A673 (cell line): ENCODE data around the gene KDM8.

Source experiments
- CTCF ChIP-seq: fragments of 300-800, 200-600 bp; sonication (generic); conservative IDR thresholded peaks from 2 replicates; pipeline ENCODE4 v1.5.1; 2017; ENCODE audit warnings: low read depth, mild to moderate bottlenecking, antibody characterized with exemption, low read length, moderate library complexity, mixed read lengths
- EZH2 ChIP-seq: fragments of 200-600 bp; sonication (generic); IDR thresholded peaks from 2 replicates; pipeline ENCODE4 v1.6.1; 2017; ENCODE audit warnings: borderline replicate concordance, low read depth, mild to moderate bottlenecking, mixed read lengths, antibody characterized with exemption, low read length; ENCODE audit not compliant: poor library complexity, severe bottlenecking

- TF ChIP-seq CTCF (no peak), EZH2 (no peak)
Observed at GRCh38 chr16:27209591-27209990, 6.3 kb downstream of the KDM8 start.
